BLaER1 treated with 17β-estradiol and CSF1 and Interleukin-3, amounts not matched to agents 10 nM and 100 nM (cell line): ENCODE data around the gene WNK2.

Experiments
- H3K27ac ChIP-seq, 11 experiments: shearing (Covaris generic); formaldehyde crosslinking; 2 replicates each; pipeline ENCODE4 v1.8.1; 2022
- H3K27me3 ChIP-seq, 11 experiments: shearing (Covaris generic); formaldehyde crosslinking; 2 replicates each; pipeline ENCODE4 v1.8.1; 2022
- H3K36me3 ChIP-seq, 11 experiments: shearing (Covaris generic); formaldehyde crosslinking; 2 replicates each; pipeline ENCODE4 v1.8.1; 2022
- H3K4me1 ChIP-seq, 10 experiments: shearing (Covaris generic); formaldehyde crosslinking; 2 replicates each; pipeline ENCODE4 v1.8.1; 2022
- H3K4me2 ChIP-seq, 11 experiments: shearing (Covaris generic); formaldehyde crosslinking; 2 replicates each; pipeline ENCODE4 v1.8.1; 2022
- H3K4me3 ChIP-seq, 10 experiments: shearing (Covaris generic); formaldehyde crosslinking; 2 replicates each; pipeline ENCODE4 v1.8.1; 2022
- H3K9ac ChIP-seq, 11 experiments: shearing (Covaris generic); formaldehyde crosslinking; 2 replicates each; pipeline ENCODE4 v1.8.1; 2022
- H3K9me3 ChIP-seq, 11 experiments: shearing (Covaris generic); formaldehyde crosslinking; replicated peaks in 1 of 11; 2 replicates each; pipeline ENCODE4 v1.8.1; 2022
- H4K20me1 ChIP-seq, 11 experiments: shearing (Covaris generic); formaldehyde crosslinking; 2 replicates each; pipeline ENCODE4 v1.8.1; 2022
- Cebpa-rat ChIP-seq, 11 experiments: shearing (Covaris generic); IDR thresholded peaks; 2 replicates each; pipeline ENCODE4 v1.8.1; 2022

The WNK2 gene

GRCh38 chr9:93198117-93198837 lies 14.3 kb downstream of the WNK2 start:
- Histone ChIP-seq H3K4me1 (peaks cover 12 to 49% (median 32%) of the 10 kb centered on the region in 10 experiments), H3K9ac (peak overlapping the region in 4 of 11 experiments; percentile 21 to 54 (median 40); a peak in 7 of 22 replicates)
- no peak for TF ChIP-seq Cebpa-rat (IDR thresholded peaks at IDR 0.05)

DNA sequence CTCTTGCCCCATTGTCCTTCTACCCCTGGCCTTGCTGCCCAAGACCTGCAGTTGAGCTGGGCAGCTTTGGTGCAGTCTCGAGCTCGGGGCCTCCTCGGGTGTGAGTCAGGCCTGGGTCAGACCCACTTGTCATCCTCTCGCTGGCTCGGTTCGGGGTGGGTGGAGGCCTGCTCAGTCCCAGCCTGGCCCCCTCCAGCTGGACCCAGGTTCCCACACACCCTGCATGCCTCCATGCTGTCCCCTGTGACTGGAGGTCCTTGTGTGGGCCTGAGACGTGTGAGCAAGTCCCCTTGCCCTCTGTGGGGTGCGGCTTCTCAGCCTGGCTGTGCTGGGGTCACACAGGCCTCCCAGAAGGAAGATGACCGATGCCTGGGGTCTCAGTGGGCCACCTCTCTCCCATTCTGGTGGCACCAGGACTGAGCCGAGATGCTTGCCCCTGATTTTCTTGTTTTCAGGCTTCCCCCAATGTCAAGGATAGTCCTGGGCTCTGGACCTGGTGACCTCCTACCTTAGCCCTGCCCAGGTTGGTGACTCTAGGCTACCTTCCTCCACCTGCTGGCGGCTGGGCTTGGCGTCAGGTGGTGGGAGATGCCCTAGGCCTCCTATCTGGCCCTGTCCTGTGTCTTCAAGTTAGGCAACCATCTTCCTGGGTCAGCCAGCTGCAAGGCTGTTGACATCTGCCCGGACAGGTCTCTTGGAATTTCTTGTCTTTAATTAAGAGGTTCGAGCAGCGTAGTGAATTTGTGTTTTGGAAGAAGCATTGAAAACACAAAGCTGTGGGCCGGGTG lies 15.1 kb downstream of the WNK2 start:
- no peak overlapping the region for H3K4me3 ChIP-seq
- peak overlapping the region in 3 of 11 experiments; percentile 18 to 54 (median 50); a peak in 3 of 22 replicates for H3K9ac ChIP-seq
- H3K4me1 ChIP-seq = peaks cover 12 to 57% (median 39%) of the 10 kb centered on the region in 10 experiments
- no peaks in the 10 kb centered on the region for H3K36me3 ChIP-seq
- peak overlapping the region in 9 of 11 experiments; percentile 60 to 87 (median 71); a peak in 15 of 22 replicates for H3K4me2 ChIP-seq
- peaks cover 0 to 5% (median 3%) of the 10 kb centered on the region in 11 experiments; a peak in 5 of 22 replicates for H3K9me3 ChIP-seq
- no peaks in the 10 kb centered on the region for H3K27me3 ChIP-seq
- H4K20me1 ChIP-seq = peaks cover 0 to 30% (median 8%) of the 10 kb centered on the region in 11 experiments; a peak in 8 of 22 replicates
- no peak for TF ChIP-seq Cebpa-rat (IDR thresholded peaks at IDR 0.05)
- peak overlapping the region in 7 of 11 experiments; percentile 17 to 61 (median 40); a peak in 8 of 22 replicates for H3K27ac ChIP-seq

More at GRCh38 chr9:93198117-93198837, 14.3 kb downstream of the WNK2 start:
- H3K9me3 ChIP-seq = peaks cover 0 to 5% (median 3%) of the 10 kb centered on the region in 11 experiments; a peak in 5 of 22 replicates
- H3K27ac ChIP-seq = peak overlapping the region in 7 of 11 experiments; percentile 17 to 61 (median 40); a peak in 10 of 22 replicates
- H3K36me3 ChIP-seq = no peaks in the 10 kb centered on the region
- peak overlapping the region; percentile 33 to 87 (median 71) for H3K4me2 ChIP-seq
- no peaks in the 10 kb centered on the region for H3K27me3 ChIP-seq
- no peak overlapping the region for H3K4me3 ChIP-seq
- H4K20me1 ChIP-seq = peaks cover 0 to 23% (median 0%) of the 10 kb centered on the region in 11 experiments; a peak in 6 of 22 replicates

DNA sequence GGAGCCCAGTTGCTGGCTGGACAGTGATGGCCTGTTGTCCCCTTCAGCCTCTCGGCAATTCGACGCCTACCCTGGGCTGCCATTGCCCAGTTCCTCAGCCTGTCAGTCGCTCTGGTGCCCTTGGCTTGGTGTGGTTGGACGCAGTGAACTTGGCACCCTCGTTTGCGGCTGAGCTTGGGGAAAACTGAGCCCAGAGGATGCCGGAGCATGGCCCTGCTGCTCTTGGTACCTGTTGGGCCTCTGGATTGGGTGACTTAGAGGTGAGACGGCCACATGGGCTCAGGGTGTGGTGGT lies 16.5 kb downstream of the WNK2 start:
- H4K20me1 ChIP-seq = peaks cover 0 to 44% (median 20%) of the 10 kb centered on the region in 11 experiments; a peak in 15 of 22 replicates
- no peak overlapping the region for H3K4me3 ChIP-seq
- H3K9ac ChIP-seq = no peak overlapping the region
- H3K4me1 ChIP-seq = peaks cover 17 to 71% (median 53%) of the 10 kb centered on the region in 10 experiments
- peaks cover 0 to 5% (median 3%) of the 10 kb centered on the region in 11 experiments; a peak in 5 of 22 replicates for H3K9me3 ChIP-seq
- H3K36me3 ChIP-seq = no peaks in the 10 kb centered on the region
- H3K27me3 ChIP-seq = peaks cover 0 to 7% (median 0%) of the 10 kb centered on the region in 11 experiments; a peak in 1 of 22 replicates
- no peak overlapping the region for H3K27ac ChIP-seq
- no peak for TF ChIP-seq Cebpa-rat (IDR thresholded peaks at IDR 0.05)
- H3K4me2 ChIP-seq = no peak overlapping the region

DNA sequence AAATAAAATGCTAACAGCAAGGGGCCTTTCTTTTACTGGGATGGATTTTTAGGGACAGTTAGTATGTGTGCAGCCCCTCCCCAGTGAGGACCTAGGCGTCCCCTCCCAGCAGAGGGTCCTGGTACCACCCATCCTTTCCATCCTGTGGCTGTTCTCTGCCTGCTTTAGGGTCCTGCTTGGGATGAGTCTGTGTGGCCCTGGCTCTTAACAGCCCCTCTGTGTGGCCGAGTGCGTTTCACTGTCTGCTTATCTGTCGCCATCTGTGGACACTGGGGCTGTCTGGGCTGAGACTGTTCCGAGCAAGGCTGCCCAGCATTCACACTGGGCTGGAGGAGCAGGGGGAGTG lies 17.0 kb downstream of the WNK2 start:
- Histone ChIP-seq H4K20me1 (peaks cover 0 to 49% (median 26%) of the 10 kb centered on the region in 11 experiments; a peak in 15 of 22 replicates), H3K9me3 (peaks cover 0 to 5% (median 3%) of the 10 kb centered on the region in 11 experiments; a peak in 5 of 22 replicates), H3K4me3 (no peak overlapping the region), H3K36me3 (no peaks in the 10 kb centered on the region), H3K27me3 (peaks cover 0 to 13% (median 0%) of the 10 kb centered on the region in 11 experiments; a peak in 2 of 22 replicates), H3K4me1 (peaks cover 22 to 76% (median 59%) of the 10 kb centered on the region in 10 experiments), H3K4me2 (no peak overlapping the region), H3K9ac (0 out of 22 replicates have a peak overlapping the region, but pooled peaks of 1 of the 11 experiments have one; percentile 7), H3K27ac (no peak overlapping the region)
- no peak for TF ChIP-seq Cebpa-rat (IDR thresholded peaks at IDR 0.05)

GRCh38 chr9:93203026-93203717 lies 19.2 kb downstream of the WNK2 start:
- no peak for TF ChIP-seq Cebpa-rat (IDR thresholded peaks at IDR 0.05)
- Histone ChIP-seq H3K4me2 (peak overlapping the region in 7 of 11 experiments; percentile 11 to 96 (median 88); a peak in 10 of 22 replicates), H3K27me3 (peaks cover 0 to 13% (median 0%) of the 10 kb centered on the region in 11 experiments; a peak in 2 of 22 replicates), H4K20me1 (peaks cover 0 to 59% (median 36%) of the 10 kb centered on the region in 11 experiments; a peak in 15 of 22 replicates), H3K9ac (peak overlapping the region in 3 of 11 experiments; percentile 5 to 32 (median 13); a peak in 1 of 22 replicates), H3K4me3 (no peak overlapping the region), H3K36me3 (no peaks in the 10 kb centered on the region), H3K4me1 (peaks cover 36 to 81% (median 67%) of the 10 kb centered on the region in 10 experiments), H3K27ac (no peak overlapping the region), H3K9me3 (no peaks in the 10 kb centered on the region)

DNA sequence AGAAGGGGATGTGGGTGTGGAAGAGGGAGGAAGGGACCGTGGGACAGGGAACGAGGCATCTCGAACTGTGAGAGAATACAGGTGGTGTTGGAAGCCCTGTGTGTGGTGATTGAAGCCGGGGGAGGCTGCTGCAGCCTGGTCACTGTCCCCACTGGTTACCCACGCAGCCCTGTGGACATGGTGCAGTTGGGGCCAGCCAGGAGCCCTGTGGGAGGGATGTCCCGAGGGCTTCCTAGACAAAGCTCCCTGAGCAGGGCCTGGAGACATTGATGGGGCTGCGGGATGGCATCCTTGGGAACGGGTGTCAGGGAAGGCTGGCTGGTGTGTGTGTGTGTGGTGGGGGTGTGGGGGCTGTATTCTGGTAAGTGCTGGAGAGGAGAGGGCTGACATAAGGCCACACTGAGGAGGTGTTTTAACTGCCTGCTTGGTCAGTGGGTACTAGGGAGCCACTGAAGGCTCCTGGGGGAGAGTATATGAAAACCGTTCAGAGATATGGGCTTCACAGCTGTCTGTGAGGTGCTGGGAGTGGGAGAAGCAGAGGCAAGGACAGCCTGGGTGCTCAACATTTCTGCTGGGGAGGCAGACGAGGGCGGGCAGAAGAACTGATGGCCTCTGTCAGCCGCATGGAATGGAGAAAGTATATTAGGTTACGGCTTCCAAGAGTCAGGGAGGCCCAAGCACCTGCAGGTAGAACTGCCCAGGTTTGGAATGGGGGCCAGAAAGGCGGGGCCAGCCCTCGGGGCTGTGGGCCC lies 20.0 kb downstream of the WNK2 start:
- no peaks in the 10 kb centered on the region for H3K36me3 ChIP-seq
- TF ChIP-seq Cebpa-rat (IDR thresholded peaks at IDR 0.05) = no peak
- H3K4me2 ChIP-seq = peak overlapping the region in 8 of 11 experiments; percentile 77 to 96 (median 88); a peak in 12 of 22 replicates
- peaks cover 35 to 81% (median 67%) of the 10 kb centered on the region in 10 experiments for H3K4me1 ChIP-seq
- H3K27me3 ChIP-seq = peaks cover 0 to 13% (median 0%) of the 10 kb centered on the region in 11 experiments; a peak in 2 of 22 replicates
- H3K9me3 ChIP-seq = no peaks in the 10 kb centered on the region
- 0 out of 22 replicates have a peak overlapping the region, but pooled peaks of 2 of the 11 experiments have one; percentile 5 to 13 for H3K9ac ChIP-seq
- no peak overlapping the region for H3K4me3 ChIP-seq
- H4K20me1 ChIP-seq = peaks cover 0 to 52% (median 36%) of the 10 kb centered on the region in 11 experiments; a peak in 15 of 22 replicates
- no peak overlapping the region for H3K27ac ChIP-seq

- H3K27ac ChIP-seq = no peak overlapping the region
- peak overlapping the region in 10 of 11 experiments; percentile 8 to 96 (median 88); a peak in 18 of 22 replicates for H3K4me2 ChIP-seq
- peaks cover 0 to 48% (median 36%) of the 10 kb centered on the region in 11 experiments; a peak in 15 of 22 replicates for H4K20me1 ChIP-seq
- H3K9ac ChIP-seq = peak overlapping the region in 2 of 11 experiments; percentile 22 to 42; a peak in 1 of 22 replicates
- H3K4me1 ChIP-seq = peaks cover 35 to 84% (median 70%) of the 10 kb centered on the region in 10 experiments
- peaks cover 0 to 13% (median 0%) of the 10 kb centered on the region in 11 experiments; a peak in 2 of 22 replicates for H3K27me3 ChIP-seq
- no peak for TF ChIP-seq Cebpa-rat (IDR thresholded peaks at IDR 0.05)
- no peaks in the 10 kb centered on the region for H3K9me3 ChIP-seq
- no peak overlapping the region for H3K4me3 ChIP-seq
- no peaks in the 10 kb centered on the region for H3K36me3 ChIP-seq
Observed at GRCh38 chr9:93204470-93205043, 20.6 kb downstream of the WNK2 start.
